Iris pigment epithelial cell (primary cell): ENCODE data around the gene ZDHHC14.

Experiments used
- DNase-seq: peaks from one replicate; pipeline ENCODE4 v3.0.0-alpha.2; 2011; ENCODE audit warnings: low read depth

ZDHHC14 gene

DNA sequence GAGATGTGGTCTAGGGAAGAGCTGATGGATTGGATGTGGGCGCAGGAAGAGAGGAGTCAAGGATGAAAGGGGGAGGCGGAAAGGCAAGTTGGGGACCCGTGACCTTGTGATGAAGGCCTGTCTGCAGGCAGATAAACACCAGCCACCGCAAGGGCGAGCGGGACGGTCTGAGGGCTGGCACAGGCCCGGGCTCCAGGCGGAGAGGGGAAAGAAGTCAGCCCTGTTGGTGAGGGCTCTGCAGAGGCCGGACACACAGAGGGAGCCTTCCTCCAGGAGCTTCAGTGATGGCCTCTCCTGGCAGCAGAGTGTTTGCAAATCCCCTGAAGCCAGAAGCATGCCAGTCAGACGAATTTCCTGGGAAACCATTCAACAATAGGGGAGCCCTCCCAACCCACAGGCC lies 112.2 kb downstream of the ZDHHC14 start:
- no peak for DNase-seq

DNA sequence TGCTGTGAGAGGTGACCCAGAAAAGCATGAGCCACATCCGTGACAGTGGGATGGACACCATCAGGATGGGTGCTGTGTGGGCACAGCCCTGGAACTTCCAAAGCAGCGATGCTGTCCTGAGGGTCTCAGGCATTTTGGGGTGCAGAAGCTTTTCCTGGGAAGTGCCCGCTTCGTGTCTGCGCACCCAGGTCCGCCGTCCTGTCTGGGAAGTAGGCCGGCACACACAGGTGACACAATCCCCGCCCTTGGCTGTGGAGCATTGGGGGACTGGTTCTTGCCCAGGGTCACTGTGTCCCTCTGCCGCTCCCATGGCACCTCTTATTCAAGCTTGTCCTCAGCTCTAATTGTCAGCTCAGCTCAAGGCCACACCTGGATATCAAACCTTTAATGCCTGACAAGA lies 112.6 kb downstream of the ZDHHC14 start:
- DNase-seq: no peak

DNA sequence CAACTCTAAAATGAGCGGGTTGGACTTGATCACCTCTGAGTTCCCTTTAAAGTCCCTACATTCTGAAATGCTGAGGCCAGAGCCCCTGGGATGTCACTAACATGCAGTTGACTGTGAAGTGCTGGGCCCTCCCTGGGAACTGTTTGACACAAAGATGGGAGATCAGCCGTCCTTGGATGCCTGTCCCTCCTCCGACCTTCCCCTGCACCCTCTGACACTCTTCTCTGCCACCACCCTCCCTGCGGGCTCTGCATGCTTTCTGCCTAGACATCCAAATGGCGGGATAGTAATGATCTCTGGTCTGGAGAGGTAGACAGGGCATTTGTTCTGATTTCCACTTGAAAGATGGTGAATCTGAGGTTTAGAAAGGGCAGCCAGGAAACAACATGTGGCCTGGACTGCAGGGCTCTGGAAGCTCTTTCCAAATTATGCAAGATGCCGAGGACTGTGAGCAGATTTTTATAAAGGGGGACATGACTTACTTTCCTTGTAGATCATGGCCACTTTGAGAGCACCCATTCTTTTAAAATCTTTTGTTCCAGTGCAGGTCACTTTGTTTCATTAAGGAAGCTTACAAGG lies 113.2 kb downstream of the ZDHHC14 start:
- no peak for DNase-seq

DNA sequence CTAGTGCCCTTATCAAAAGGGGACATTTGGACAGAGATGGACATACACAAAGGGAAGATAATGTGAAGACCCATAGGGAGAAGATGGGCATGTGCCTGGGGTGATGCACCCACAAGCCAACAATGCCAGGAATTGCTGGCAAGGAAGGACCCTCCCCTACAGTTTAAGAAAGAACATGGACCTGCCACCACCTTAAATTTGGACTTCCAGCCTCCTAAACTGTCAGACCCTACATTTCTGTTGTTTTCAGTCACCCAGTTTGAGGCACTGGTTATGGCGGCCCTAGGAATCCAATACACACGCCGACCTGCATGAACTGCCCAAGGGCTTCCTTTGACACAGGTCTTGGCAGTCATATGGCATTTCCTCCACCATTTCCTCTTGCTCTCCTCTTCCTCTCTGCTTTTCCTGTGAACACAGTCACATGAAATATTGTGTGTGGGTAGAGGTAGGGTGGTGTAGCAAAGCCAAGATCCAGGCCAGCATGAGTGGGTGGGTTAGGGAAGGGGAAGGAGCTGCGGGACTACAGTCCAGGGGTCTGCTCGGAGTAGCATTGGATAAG lies 115.6 kb downstream of the ZDHHC14 start:
- no peak for DNase-seq

DNA sequence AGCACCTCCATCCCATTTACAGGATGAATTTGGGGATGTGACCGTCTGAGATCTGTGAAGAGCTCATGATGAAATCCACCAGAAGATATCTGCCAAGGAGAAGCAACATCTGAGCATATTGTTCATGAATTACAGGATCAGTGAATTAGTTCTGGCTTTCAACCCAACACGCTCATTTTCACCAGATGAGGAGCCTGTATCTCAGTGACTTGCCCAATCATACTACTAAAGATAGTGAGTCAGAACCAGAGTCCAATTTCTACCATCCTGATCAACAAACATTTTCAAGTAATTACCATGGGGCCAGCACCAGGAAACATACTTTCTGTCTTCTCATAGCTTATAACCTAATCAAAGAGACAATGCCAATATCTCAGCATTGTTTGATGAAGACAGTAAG lies 116.6 kb downstream of the ZDHHC14 start:
- DNase-seq: no peak

DNA sequence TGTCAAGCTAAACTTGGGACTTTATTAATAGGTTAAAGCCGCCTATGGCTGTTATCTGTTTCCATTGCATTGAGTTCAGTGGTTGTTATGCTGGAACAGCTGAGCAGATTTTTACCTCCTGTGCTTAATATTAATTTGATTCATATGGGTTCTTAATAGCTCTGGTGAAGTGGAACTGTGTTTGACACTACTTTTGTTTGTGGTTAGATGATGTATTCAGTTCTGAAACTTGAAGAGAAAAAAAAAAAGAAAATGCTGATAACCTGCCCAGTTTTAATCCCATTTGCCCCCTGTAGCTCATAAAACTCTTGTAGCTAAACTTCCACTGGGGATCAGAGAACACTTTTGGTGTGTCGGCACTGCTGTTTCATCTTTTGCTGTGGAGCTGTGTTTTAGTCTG lies 117.8 kb downstream of the ZDHHC14 start:
- DNase-seq: no peak

DNA sequence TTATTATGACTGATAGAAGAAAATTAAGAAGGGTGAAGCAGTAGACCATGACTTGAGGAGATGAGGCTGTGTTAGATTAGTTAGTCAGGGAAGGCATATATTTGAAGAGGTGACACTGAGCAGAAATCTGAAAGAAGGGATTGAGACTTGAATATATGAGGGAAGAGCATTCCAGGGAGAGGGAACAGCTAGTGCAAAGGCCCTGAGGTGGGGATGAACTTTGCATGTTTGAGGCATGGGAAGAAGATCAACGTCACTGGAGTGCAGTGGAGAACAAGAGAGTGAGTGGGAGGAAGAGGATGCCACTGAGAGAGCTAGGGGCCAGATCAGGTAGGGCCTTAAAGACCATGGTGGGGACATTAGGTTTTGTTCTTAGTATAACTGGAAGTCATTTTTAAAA lies 119.0 kb downstream of the ZDHHC14 start:
- DNase-seq: no peak

DNA sequence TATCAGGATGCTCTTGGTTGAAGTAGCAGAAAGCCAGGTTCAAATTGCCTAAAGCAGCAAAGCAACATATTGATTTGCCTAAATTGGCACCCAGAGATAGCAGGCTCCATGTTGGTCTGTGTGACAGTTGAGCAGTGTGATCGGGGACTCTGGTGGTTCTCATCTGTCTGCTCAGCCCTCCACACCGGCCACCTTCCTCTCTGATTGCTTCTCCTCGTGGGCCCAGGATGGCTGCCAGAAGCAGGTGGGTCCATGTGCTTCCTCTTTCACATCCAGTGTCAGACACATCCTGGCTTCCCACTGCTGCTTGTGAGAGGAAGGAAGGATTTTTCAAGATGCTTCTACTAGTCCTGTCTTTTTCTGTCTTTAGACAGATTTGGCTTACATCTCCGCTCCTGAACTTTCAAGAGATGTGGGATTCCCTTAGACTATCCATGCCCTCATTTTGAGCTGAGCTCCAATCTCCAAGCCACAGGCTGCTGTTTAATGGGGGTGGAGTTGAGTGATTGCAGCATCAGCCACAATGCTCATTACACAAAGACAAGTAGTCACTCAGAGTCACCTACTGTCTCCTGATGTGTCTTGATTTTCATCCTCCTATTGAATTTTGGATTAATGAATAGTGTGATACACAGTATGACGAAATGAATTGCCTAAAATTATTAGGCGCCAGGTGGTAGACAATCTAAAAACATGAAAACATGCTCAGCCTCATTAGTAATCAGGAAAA lies 122.2 kb downstream of the ZDHHC14 start:
- no peak for DNase-seq

DNA sequence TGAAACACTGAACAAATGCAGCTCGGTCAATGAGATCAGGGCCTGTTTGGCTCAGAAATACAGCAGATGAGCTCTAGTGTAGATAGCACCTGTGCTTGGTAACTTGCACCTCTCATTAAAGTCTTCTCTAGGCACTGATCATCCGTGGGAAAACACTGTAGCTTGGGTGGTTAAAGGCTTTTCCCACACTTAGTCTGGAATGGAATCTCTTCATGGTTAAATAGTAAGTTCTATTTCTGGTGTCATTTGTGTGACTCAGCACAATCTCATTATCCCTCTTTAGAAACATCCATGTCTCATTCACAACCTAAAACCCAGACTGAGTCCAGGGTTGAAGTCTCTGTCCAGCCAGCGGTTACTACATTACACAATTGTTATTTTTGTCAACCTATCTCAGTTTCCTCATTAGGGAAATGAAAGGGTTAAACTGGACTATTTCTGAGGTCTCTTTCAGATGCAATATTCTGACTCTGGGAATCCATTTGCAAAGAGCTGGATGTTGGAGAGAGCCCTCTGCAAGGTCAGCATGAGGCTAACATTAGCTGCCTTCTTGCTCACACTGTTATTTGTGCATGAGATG lies 125.0 kb downstream of the ZDHHC14 start:
- DNase-seq: no peak

DNA sequence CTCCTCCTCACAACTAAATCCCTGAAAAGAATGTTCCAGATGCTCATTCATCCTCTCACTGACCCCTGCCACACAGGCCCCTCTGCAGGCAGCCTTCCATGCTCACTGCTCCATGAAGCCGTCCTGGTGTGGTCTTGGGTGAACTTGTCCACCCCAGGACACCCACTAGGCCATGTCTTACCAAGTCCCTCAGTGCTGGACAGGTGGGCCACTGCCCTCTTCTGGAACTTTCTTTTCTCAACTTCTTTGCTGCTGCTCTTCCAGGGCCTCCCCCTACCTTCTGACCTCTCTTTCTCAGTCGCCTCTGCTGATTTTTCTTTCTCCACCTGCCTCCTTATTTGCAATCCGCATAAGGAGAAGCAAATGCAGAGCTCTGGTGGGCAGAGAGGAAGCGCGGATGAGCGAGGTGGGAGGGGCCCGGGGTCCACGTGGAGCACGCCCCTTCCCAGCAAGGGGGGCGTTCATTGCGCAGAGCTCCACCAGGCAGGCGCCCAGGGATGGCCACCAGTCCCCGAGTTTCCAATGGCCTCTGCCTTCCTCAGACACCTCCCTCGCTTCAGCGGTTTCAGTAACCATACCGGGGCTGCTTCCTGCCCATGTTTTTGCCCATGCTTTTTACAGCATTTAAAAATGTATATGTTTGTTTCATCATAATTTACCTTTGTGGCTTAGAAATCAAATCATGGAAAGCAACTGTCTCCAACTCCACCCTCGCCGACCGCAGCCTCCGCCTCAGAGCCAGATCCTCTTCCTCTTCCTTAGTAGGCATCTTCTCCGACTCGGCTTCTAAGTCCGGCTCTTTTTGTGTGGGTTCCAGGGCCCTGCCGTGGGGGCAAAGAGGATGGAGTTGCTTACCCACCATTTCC lies 129.6 kb downstream of the ZDHHC14 start:
- no peak for DNase-seq

DNA sequence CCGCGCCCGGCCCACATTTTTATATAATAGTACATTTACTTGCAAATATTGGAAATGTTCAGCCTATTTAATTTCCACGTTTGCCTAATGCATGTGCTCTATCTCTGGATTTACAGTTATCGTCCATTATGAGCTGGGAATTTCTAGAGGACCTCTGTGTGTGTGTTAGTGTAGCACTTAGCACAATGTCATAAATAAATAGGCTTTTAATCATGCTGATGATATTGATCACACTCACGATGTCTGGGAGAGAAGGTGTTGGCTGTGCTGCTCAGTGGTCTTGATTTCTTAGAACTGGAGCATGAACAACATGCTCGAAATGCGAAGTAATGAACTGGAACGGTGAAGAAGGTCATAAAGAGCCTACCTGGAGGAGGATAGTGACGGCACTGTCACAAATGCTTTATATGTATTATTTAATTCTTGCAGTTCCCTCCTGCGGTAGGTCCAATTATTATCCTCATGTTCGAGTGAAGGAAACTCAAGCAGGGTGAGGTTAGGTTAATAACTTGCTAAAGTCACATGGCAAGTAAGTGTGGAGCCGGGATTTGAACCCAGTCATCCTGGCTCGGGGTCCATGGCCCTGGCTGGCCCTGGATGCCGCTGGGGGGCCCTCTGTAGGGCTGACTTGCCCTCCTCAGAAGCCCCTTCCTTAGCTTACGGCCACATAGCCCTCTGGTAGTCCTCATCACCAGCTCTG lies 130.8 kb downstream of the ZDHHC14 start:
- DNase-seq: no peak

DNA sequence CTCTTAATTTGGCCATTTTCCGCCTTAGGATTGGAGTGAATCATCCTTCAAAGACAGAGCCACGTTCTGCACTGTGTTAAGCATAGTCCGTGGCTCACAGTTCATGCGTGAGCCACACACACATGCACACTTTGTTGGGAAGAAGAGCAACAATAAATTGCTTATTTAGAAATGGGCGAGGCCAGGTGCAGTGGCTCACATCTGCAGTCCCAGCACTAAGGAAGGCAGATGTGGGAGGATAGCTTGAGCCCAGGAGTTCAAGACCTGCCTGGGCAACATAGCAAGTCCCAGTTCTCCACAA lies 131.3 kb downstream of the ZDHHC14 start:
- DNase-seq: no peak

DNA sequence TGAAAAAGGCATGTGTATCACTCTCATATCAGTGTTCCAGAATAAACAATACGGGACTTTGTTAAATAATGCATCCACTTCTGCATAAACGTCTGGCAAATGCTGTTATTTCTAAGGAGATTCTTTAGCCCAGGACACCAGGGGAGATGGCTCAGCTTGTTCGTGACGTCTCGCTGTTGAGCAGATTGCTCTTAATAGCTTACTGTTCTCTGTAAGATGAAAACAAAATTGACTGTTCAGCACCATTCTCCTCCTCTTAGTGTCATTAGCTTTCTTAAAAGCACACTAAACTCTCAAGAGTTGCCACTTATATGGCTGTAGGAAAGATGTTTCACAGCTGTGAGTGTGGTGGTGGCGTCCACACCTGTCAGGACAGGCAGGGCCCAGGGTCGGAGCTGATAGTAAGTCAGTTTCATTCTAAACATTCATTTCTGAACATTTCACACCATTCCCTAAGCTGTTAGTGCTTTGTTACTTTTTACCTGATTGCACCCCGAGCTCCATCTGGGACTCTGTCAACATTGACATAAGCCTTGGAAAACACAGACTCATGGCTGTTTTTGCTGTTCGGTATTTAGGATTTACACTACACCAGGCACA lies 132.1 kb downstream of the ZDHHC14 start:
- DNase-seq: no peak

DNA sequence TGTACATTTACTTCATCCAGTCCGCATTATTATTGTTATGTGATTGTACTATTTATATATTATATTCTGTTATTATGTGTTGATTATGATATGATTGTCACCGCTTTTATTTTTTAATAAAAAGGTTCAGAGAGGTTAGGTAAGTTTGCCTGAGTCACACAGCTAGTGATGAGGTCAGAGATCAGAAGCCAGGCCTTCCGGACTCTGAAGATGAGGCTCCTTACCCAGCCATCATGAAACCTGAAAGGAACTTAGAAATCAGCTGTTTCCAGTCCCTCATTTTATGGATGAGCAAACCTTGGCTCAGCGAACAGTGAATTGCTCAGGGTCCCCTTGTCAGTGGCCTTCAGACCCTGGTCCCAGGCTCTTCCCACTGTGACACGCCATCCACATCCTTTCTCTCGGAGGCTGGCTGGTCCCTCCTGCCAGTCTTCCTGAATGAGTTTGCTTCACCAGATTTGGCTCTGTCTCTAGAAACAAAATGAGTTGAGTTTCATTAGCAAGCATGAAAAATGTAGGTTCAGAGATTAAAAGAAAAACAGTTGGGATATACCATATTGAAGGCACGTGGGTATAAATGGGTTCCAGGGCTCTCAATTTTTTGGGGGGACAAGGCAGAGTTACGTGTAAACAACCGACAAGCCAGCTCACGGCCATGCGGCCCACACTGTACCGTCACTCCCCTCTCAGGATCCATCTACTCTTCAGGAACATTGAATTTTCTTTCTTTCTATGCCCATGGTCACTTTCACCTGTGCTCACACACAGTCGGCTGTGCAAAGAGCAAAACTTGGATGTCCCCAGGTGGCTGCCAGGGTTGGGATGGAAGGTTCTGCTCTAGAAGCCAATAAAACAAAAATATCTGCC lies 132.9 kb downstream of the ZDHHC14 start:
- DNase-seq: no peak

DNA sequence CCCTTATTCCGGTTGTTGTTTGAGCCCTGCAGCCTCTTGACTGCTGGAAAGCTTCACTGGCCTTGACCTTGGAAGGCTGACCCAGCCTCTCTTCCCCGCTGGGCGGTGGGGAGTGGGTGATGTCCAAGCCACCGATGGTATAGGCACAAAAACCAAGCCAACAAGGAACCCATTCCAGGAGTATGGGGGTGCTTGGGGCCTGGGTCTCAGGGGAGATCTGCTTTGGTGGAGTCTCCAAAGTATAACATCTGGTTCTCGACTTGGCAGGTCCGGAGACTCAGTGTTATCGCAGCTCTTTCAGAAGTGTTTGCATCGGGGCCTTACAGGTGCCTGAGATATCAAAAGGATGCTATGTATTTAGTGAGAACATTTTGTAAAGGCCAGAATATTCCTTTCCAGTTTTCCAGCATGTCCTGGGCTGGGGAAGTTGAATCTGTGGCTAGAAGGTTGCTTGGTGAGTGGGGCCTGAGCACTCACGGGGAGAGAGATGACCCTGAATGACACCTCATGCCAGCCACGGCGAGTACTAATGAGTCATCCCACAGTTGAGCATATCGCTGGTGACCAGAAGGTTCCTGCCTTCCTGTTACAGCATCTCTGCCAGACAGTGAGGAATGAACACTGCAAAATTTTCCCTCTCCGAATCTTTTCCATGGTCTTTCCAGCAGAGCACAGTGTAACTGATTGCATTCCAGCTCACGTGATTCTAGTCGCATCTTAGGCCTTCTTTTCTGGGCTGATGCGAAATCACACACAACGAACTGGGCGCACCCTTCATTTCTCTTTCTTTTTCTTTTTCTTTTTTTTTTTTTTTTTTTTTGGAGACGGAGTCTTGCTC lies 133.9 kb downstream of the ZDHHC14 start:
- DNase-seq: peak; percentile 74

DNA sequence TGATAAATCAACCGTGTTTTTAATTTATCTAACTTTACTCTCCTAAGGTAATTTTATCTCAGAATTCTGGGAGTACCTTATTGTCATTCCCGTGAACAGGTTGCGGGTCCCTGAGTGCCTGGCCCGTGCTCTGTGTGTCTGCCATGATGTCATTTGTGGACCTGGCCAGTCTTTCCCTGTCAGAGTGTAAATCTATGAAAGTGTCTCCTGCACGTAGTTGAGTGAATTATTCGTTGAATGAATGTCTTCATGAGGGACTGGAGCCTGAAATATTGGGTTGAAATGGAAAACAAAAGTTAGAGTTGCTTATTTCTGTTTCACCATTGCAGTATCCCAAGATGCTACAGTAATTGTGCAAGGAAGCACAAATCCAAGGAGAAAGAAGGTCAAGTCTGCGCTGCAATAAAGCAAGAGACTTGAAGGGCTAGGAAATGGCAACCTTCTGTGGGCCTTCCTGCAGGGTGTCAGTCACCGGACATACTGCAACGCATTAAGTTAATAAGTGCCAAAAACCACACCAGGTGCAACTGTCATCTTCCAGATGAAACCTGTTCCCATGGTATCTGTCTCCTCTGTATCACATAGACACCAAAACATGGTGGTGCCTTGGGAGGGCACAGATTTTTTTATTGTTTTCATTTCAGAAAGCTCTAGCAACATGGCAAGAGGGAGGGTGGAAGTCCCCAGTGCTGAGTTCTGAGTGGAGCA lies 135.5 kb downstream of the ZDHHC14 start:
- no peak for DNase-seq

DNA sequence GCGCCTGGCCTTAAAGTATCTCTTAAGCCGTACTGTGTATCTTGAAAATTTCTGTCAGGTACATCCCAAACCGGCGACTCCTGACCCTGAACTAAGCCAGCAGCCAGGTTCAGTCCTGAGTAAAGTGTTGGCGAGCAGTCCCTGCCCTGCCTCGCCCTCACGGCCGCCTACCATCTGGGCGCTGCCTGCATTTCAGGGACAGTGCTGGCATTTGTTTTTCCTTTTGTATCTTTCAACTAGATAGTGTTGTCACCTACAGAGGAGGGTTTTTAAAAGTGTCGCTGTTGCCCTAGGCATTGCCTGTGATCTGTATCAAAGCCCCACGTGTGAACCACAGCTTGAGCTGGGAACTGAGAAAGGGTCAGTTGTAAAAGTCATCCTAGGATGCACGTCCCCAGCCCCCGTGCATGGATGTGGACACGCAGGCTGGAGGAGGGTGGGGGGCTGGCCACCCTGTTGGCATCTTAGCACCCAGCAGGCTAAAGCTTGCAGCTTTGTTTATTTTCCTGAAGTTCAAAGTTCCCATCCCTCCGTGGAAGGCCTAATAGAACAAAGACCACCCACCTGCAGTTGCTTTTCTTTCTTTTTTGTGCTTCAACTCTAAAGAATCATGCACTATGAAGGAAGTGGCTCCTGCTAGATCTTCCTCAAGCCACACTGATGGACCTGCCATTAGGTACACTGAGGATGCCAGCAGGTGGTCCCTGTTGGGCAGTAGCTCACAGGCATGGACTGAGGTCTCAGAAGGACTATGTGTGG lies 136.8 kb downstream of the ZDHHC14 start:
- no peak for DNase-seq
